T-helper 2 cell treated with Interferon-gamma antibody and Interleukin-4, amounts not matched to agents 5 μg/mL and 100 μg/mL, for 36 hours (primary cell): ENCODE measurements around the gene DUOX2.

Source experiments
- DNase-seq: peaks from one replicate; pipeline ENCODE4 v3.0.0; 2021; ENCODE audit warnings: low spot score
- H3K27ac Mint-ChIP-seq: one replicate; pipeline ENCODE4 v1.8.0; 2021; ENCODE audit warnings: mild to moderate bottlenecking, mixed read lengths
- H3K27me3 Mint-ChIP-seq: one replicate; pipeline ENCODE4 v1.8.0; 2021; ENCODE audit warnings: low read depth, mixed read lengths
- H3K36me3 Mint-ChIP-seq: one replicate; pipeline ENCODE4 v1.8.0; 2021; ENCODE audit warnings: low read depth, mixed read lengths
- H3K4me1 Mint-ChIP-seq: one replicate; pipeline ENCODE4 v1.8.0; 2021; ENCODE audit warnings: low read depth, mixed read lengths
- H3K4me3 Mint-ChIP-seq: one replicate; pipeline ENCODE4 v1.8.0; 2022; ENCODE audit warnings: mild to moderate bottlenecking, moderate library complexity, mixed read lengths
- H3K9me3 Mint-ChIP-seq: one replicate; pipeline ENCODE4 v1.8.0; 2021; ENCODE audit warnings: mixed read lengths

The DUOX2 gene

GRCh38 chr15:45133561-45133920, 19.6 kb upstream of the DUOX2 start:
- Mint-ChIP-seq H3K27ac (no peak overlapping the region), H3K27me3 (peaks cover 65% of the 10 kb centered on the region), H3K9me3 (no peaks in the 10 kb centered on the region), H3K4me1 (peaks cover 2% of the 10 kb centered on the region), H3K4me3 (no peak overlapping the region), H3K36me3 (no peaks in the 10 kb centered on the region)
- DNase-seq: no peak

- no peaks in the 10 kb centered on the region for H3K36me3 Mint-ChIP-seq
- H3K4me3 Mint-ChIP-seq: no peak overlapping the region
- H3K27ac Mint-ChIP-seq: no peak overlapping the region
- peaks cover 2% of the 10 kb centered on the region for H3K4me1 Mint-ChIP-seq
- no peaks in the 10 kb centered on the region for H3K9me3 Mint-ChIP-seq
- no peak for DNase-seq
- H3K27me3 Mint-ChIP-seq: peaks cover 70% of the 10 kb centered on the region
Observed at GRCh38 chr15:45132844-45133560, 19.0 kb upstream of the DUOX2 start.

GRCh38 chr15:45131510-45131909, 17.5 kb upstream of the DUOX2 start:
- H3K27ac Mint-ChIP-seq: no peak overlapping the region
- no peaks in the 10 kb centered on the region for H3K9me3 Mint-ChIP-seq
- H3K4me1 Mint-ChIP-seq: peaks cover 2% of the 10 kb centered on the region
- H3K36me3 Mint-ChIP-seq: no peaks in the 10 kb centered on the region
- H3K27me3 Mint-ChIP-seq: peaks cover 77% of the 10 kb centered on the region
- DNase-seq: no peak
- no peak overlapping the region for H3K4me3 Mint-ChIP-seq

GRCh38 chr15:45130291-45131000, 16.5 kb upstream of the DUOX2 start:
- no peaks in the 10 kb centered on the region for H3K36me3 Mint-ChIP-seq
- no peaks in the 10 kb centered on the region for H3K4me1 Mint-ChIP-seq
- no peak overlapping the region for H3K4me3 Mint-ChIP-seq
- DNase-seq: no peak
- no peaks in the 10 kb centered on the region for H3K9me3 Mint-ChIP-seq
- no peak overlapping the region for H3K27ac Mint-ChIP-seq
- peaks cover 82% of the 10 kb centered on the region for H3K27me3 Mint-ChIP-seq

GRCh38 chr15:45129651-45130129, 15.7 kb upstream of the DUOX2 start, which contains the start of the genes DUOX1 and DUOXA1:
Gene DUOX1, plus strand, starts transcription at chr15:45129994. Its CDS starts 1,973 bp downstream, at chr15:45131967.
Gene DUOXA1, minus strand, starts transcription at chr15:45129879. Its CDS starts 6,865 bp downstream, at chr15:45123014.
- peak; percentile 10 for DNase-seq
- no peaks in the 10 kb centered on the region for H3K36me3 Mint-ChIP-seq
- H3K27me3 Mint-ChIP-seq: peaks cover 86% of the 10 kb centered on the region
- no peaks in the 10 kb centered on the region for H3K9me3 Mint-ChIP-seq
- H3K4me3 Mint-ChIP-seq: no peak within 1 kb of the TSS
- no peak within 1 kb of the TSS for H3K27ac Mint-ChIP-seq
- H3K4me1 Mint-ChIP-seq: no peaks in the 10 kb centered on the region

GRCh38 chr15:45128971-45129639, 15.1 kb upstream of the DUOX2 start:
- H3K27ac Mint-ChIP-seq: no peak overlapping the region

GRCh38 chr15:45126535-45127158, 12.7 kb upstream of the DUOX2 start:
- no peaks in the 10 kb centered on the region for H3K4me1 Mint-ChIP-seq
- H3K27ac Mint-ChIP-seq: no peak overlapping the region
- H3K36me3 Mint-ChIP-seq: no peaks in the 10 kb centered on the region
- H3K4me3 Mint-ChIP-seq: no peak overlapping the region
- H3K27me3 Mint-ChIP-seq: peaks cover 71% of the 10 kb centered on the region
- DNase-seq: no peak
- H3K9me3 Mint-ChIP-seq: no peaks in the 10 kb centered on the region

More at GRCh38 chr15:45128971-45129639, 15.1 kb upstream of the DUOX2 start:
- H3K4me1 Mint-ChIP-seq: no peaks in the 10 kb centered on the region
- no peak overlapping the region for H3K4me3 Mint-ChIP-seq
- no peak for DNase-seq
- H3K27me3 Mint-ChIP-seq: peaks cover 81% of the 10 kb centered on the region
- no peaks in the 10 kb centered on the region for H3K9me3 Mint-ChIP-seq
- H3K36me3 Mint-ChIP-seq: no peaks in the 10 kb centered on the region

GRCh38 chr15:45123397-45123796, 9.4 kb upstream of the DUOX2 start:
- H3K36me3 Mint-ChIP-seq: no peaks in the 10 kb centered on the region
- H3K4me3 Mint-ChIP-seq: no peak overlapping the region
- H3K27ac Mint-ChIP-seq: no peak overlapping the region

GRCh38 chr15:45122719-45123118, 8.7 kb upstream of the DUOX2 start:
- no peak for DNase-seq
- peaks cover 53% of the 10 kb centered on the region for H3K27me3 Mint-ChIP-seq
- no peaks in the 10 kb centered on the region for H3K36me3 Mint-ChIP-seq
- peaks cover 2% of the 10 kb centered on the region for H3K4me1 Mint-ChIP-seq
- H3K27ac Mint-ChIP-seq: no peak overlapping the region
- H3K4me3 Mint-ChIP-seq: no peak overlapping the region
- H3K9me3 Mint-ChIP-seq: no peaks in the 10 kb centered on the region

More at GRCh38 chr15:45123397-45123796, 9.4 kb upstream of the DUOX2 start:
- Mint-ChIP-seq H3K27me3 (peaks cover 53% of the 10 kb centered on the region), H3K4me1 (no peaks in the 10 kb centered on the region), H3K9me3 (no peaks in the 10 kb centered on the region)
- no peak for DNase-seq

- Mint-ChIP-seq H3K4me3 (no peak overlapping the region), H3K4me1 (peaks cover 6% of the 10 kb centered on the region), H3K9me3 (no peaks in the 10 kb centered on the region), H3K27me3 (peaks cover 57% of the 10 kb centered on the region), H3K27ac (no peak overlapping the region), H3K36me3 (no peaks in the 10 kb centered on the region)
- no peak for DNase-seq
Observed at GRCh38 chr15:45121706-45122417, 7.9 kb upstream of the DUOX2 start.

- Mint-ChIP-seq H3K4me1 (peaks cover 6% of the 10 kb centered on the region), H3K4me3 (no peak overlapping the region), H3K27ac (no peak overlapping the region), H3K36me3 (no peaks in the 10 kb centered on the region), H3K9me3 (no peaks in the 10 kb centered on the region), H3K27me3 (peaks cover 57% of the 10 kb centered on the region)
- no peak for DNase-seq
Observed at GRCh38 chr15:45121020-45121419, 7.0 kb upstream of the DUOX2 start.

GRCh38 chr15:45120081-45120972, 6.4 kb upstream of the DUOX2 start:
- peaks cover 57% of the 10 kb centered on the region for H3K27me3 Mint-ChIP-seq
- H3K36me3 Mint-ChIP-seq: no peaks in the 10 kb centered on the region

More at GRCh38 chr15:45120081-45120972, 6.4 kb upstream of the DUOX2 start:
- no peak overlapping the region for H3K27ac Mint-ChIP-seq
- H3K4me1 Mint-ChIP-seq: peaks cover 6% of the 10 kb centered on the region
- H3K4me3 Mint-ChIP-seq: no peak overlapping the region
- DNase-seq: no peak
- H3K9me3 Mint-ChIP-seq: no peaks in the 10 kb centered on the region
